GM23338 (cell line): ENCODE results near the gene RNF150. TPM values are rescaled to one million over a fixed set of nuclear protein-coding genes. Genes with fewer than 3 reads are reported as not detected.

Experiments
- ATAC-seq: fragments of 200-7000 bp; cut with Tn5 transposase; 3 replicates; pipeline ENCODE4 v1.9.1; 2020
- DNase-seq: peaks from one replicate; pipeline ENCODE4 v3.0.0-alpha.2; 2015; ENCODE audit warnings: low spot score
- H2AFZ ChIP-seq: fragments of 200-600 bp; sonication (generic); 2 replicates; pipeline ENCODE4 v1.8.0; 2016; ENCODE audit warnings: antibody characterized with exemption, mild to moderate bottlenecking, moderate library complexity
- H3F3A ChIP-seq: fragments of 200-600 bp; sonication (generic); replicated peaks from 2 replicates; pipeline ENCODE4 v1.8.0; 2017; ENCODE audit warnings: antibody characterized with exemption, mixed run types, low read depth
- H3K27ac ChIP-seq: fragments of 200-600 bp; sonication (generic); 2 replicates; pipeline ENCODE4 v1.6.1; 2016; ENCODE audit warnings: low read depth
- H3K27me3 ChIP-seq: fragments of 200-600 bp; sonication (generic); 2 replicates; pipeline ENCODE4 v1.8.0; 2016; ENCODE audit warnings: mild to moderate bottlenecking, mixed run types, moderate library complexity; ENCODE audit not compliant: insufficient read depth
- H3K36me3 ChIP-seq: fragments of 200-600 bp; sonication (generic); 2 replicates; pipeline ENCODE4 v1.8.0; 2016; ENCODE audit warnings: mild to moderate bottlenecking; ENCODE audit not compliant: insufficient read depth
- H3K4me1 ChIP-seq: fragments of 200-600 bp; sonication (generic); 2 replicates; pipeline ENCODE4 v1.8.0; 2016; ENCODE audit warnings: mild to moderate bottlenecking, moderate library complexity; ENCODE audit not compliant: insufficient read depth
- H3K4me2 ChIP-seq: fragments of 200-600 bp; sonication (generic); 2 replicates; pipeline ENCODE4 v1.7.1; 2017; ENCODE audit warnings: mixed run types
- H3K4me3 ChIP-seq: fragments of 200-600 bp; sonication (generic); 2 replicates; pipeline ENCODE4 v1.6.1; 2016; ENCODE audit warnings: mixed run types
- H3K79me2 ChIP-seq: fragments of 200-600 bp; sonication (generic); replicated peaks from 2 replicates; pipeline ENCODE4 v1.8.0; 2017; ENCODE audit warnings: mild to moderate bottlenecking; ENCODE audit not compliant: insufficient read depth
- H3K9me2 ChIP-seq: fragments of 200-600 bp; sonication (generic); 2 replicates; pipeline ENCODE4 v1.8.0; 2017; ENCODE audit not compliant: insufficient read depth
- H4K20me1 ChIP-seq: fragments of 200-600 bp; sonication (generic); replicated peaks from 2 replicates; pipeline ENCODE4 v1.8.0; 2017; ENCODE audit warnings: mild to moderate bottlenecking; ENCODE audit not compliant: insufficient read depth
- H3K27ac Mint-ChIP-seq: 2 replicates; pipeline ENCODE4 v1.8.0; 2020; ENCODE audit warnings: inconsistent platforms, mild to moderate bottlenecking, moderate library complexity, mixed read lengths
- H3K27me3 Mint-ChIP-seq: 3 replicates; pipeline ENCODE4 v1.8.0; 2022; ENCODE audit warnings: low read depth, mild to moderate bottlenecking, moderate library complexity, mixed read lengths, inconsistent platforms; ENCODE audit not compliant: insufficient read depth, poor library complexity
- H3K36me3 Mint-ChIP-seq: 3 replicates; pipeline ENCODE4 v1.8.0; 2021; ENCODE audit warnings: low read depth, mild to moderate bottlenecking, inconsistent platforms, moderate library complexity, mixed read lengths
- H3K4me1 Mint-ChIP-seq: 3 replicates; pipeline ENCODE4 v1.8.0; 2020; ENCODE audit warnings: mild to moderate bottlenecking, inconsistent platforms, mixed read lengths
- H3K4me3 Mint-ChIP-seq: 3 replicates; pipeline ENCODE4 v1.8.0; 2021; ENCODE audit warnings: moderate library complexity, mild to moderate bottlenecking, inconsistent platforms, mixed read lengths
- H3K9me3 Mint-ChIP-seq: 3 replicates; pipeline ENCODE4 v1.8.0; 2020; ENCODE audit warnings: moderate library complexity, mild to moderate bottlenecking, inconsistent platforms, mixed read lengths
- EZH2 ChIP-seq: fragments of 200-600 bp; sonication (generic); IDR thresholded peaks from one replicate; pipeline ENCODE4 v1.8.0; 2017; ENCODE audit warnings: antibody characterized with exemption, mild to moderate bottlenecking, low read depth; ENCODE audit not compliant: unreplicated experiment
- EZH2phosphoT487 ChIP-seq: fragments of 200-600 bp; sonication (generic); IDR thresholded peaks from one replicate; pipeline ENCODE4 v1.8.1; 2018; ENCODE audit warnings: antibody characterized with exemption; ENCODE audit not compliant: unreplicated experiment
- JUNB ChIP-seq: IDR thresholded peaks from one replicate; pipeline ENCODE4 v1.6.1; 2016; ENCODE audit warnings: antibody characterized with exemption; ENCODE audit not compliant: unreplicated experiment
- NANOG ChIP-seq: IDR thresholded peaks from 2 replicates; pipeline ENCODE4 v1.6.1; 2016; ENCODE audit warnings: antibody characterized with exemption, borderline replicate concordance
- POLR2AphosphoS5 ChIP-seq: IDR thresholded peaks from 2 replicates; pipeline ENCODE4 v1.6.1; 2016; ENCODE audit warnings: antibody characterized with exemption, low read depth
- ZNF114 ChIP-seq: fragments of 250-450 bp; sonication (Bioruptor Pico); IDR thresholded peaks from 2 replicates; pipeline ENCODE4 v1.5.0; 2020; ENCODE audit warnings: mild to moderate bottlenecking, moderate library complexity
- ZNF331 ChIP-seq: fragments of 250-450 bp; sonication (Bioruptor Pico); IDR thresholded peaks from 2 replicates; pipeline ENCODE4 v1.5.0; 2020; ENCODE audit warnings: low read depth, mild to moderate bottlenecking, moderate library complexity
- polyA plus RNA-seq: library from polyadenylated mRNA; unstranded; fragments of >200 nt; fragmentation: Nextera tagmentation; extraction: Ambion mirVana; gene quantifications from 2 replicates; pipeline ENCODE4 v1.2.1, GENCODE V29; 2016
- total RNA-seq: library from RNA; depleted of rRNA; stranded (reverse); fragments of >200 nt; shearing (Covaris generic); gene quantifications from 2 replicates; pipeline ENCODE4 v1.2.3, GENCODE V29; 2014
- TF ChIP-seq, protein P1 (sequence below): IDR thresholded peaks from one replicate; pipeline ENCODE4 v1.6.1; 2018; ENCODE audit warnings: antibody characterized with exemption; ENCODE audit not compliant: unreplicated experiment
- TF ChIP-seq, protein P2 (sequence below), 2 experiments: fragments of 200-600 bp in 1 of 2; sonication (generic) in 1 of 2; conservative IDR thresholded peaks; 2 replicates each; pipeline versions ENCODE4 v1.5.1 to v1.6.1; 2016 to 2017; ENCODE audit warnings: antibody characterized with exemption in 2 of 2, low read depth in 2 of 2, mild to moderate bottlenecking in 2 of 2, moderate library complexity in 1 of 2
- TF ChIP-seq, protein P3 (sequence below): IDR thresholded peaks from 2 replicates; pipeline ENCODE4 v1.6.1; 2016; ENCODE audit warnings: antibody characterized with exemption

RNF150 gene
- total and polyA plus RNA-seq, 2 experiments from 2014 or later, result 1.3 to 6.1 TPM

DNA sequence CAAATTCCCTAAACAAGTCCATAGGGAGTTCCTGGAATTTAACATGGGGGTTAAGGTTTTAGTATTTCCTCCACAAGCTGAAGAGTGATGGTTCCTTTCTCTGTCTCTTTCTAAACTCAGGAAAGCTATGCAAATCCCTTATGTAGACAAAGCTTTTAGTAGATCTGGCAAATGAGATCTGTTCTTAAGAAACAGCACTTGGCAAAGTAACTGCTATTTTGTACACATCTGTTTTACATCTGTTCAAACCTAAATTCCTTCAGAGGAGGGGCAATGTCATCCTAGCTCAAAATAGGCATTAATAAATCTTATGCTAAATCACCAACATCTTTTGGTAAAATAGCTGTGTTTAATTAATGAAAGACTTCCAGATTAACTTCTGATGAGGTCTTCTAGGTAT lies 239.3 kb downstream of the RNF150 start (continued):
- TF ChIP-seq, protein P1, sequence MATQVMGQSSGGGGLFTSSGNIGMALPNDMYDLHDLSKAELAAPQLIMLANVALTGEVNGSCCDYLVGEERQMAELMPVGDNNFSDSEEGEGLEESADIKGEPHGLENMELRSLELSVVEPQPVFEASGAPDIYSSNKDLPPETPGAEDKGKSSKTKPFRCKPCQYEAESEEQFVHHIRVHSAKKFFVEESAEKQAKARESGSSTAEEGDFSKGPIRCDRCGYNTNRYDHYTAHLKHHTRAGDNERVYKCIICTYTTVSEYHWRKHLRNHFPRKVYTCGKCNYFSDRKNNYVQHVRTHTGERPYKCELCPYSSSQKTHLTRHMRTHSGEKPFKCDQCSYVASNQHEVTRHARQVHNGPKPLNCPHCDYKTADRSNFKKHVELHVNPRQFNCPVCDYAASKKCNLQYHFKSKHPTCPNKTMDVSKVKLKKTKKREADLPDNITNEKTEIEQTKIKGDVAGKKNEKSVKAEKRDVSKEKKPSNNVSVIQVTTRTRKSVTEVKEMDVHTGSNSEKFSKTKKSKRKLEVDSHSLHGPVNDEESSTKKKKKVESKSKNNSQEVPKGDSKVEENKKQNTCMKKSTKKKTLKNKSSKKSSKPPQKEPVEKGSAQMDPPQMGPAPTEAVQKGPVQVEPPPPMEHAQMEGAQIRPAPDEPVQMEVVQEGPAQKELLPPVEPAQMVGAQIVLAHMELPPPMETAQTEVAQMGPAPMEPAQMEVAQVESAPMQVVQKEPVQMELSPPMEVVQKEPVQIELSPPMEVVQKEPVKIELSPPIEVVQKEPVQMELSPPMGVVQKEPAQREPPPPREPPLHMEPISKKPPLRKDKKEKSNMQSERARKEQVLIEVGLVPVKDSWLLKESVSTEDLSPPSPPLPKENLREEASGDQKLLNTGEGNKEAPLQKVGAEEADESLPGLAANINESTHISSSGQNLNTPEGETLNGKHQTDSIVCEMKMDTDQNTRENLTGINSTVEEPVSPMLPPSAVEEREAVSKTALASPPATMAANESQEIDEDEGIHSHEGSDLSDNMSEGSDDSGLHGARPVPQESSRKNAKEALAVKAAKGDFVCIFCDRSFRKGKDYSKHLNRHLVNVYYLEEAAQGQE, result no peak
- TF ChIP-seq, protein P2, sequence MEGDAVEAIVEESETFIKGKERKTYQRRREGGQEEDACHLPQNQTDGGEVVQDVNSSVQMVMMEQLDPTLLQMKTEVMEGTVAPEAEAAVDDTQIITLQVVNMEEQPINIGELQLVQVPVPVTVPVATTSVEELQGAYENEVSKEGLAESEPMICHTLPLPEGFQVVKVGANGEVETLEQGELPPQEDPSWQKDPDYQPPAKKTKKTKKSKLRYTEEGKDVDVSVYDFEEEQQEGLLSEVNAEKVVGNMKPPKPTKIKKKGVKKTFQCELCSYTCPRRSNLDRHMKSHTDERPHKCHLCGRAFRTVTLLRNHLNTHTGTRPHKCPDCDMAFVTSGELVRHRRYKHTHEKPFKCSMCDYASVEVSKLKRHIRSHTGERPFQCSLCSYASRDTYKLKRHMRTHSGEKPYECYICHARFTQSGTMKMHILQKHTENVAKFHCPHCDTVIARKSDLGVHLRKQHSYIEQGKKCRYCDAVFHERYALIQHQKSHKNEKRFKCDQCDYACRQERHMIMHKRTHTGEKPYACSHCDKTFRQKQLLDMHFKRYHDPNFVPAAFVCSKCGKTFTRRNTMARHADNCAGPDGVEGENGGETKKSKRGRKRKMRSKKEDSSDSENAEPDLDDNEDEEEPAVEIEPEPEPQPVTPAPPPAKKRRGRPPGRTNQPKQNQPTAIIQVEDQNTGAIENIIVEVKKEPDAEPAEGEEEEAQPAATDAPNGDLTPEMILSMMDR (conservative IDR thresholded peaks at IDR 0.05; ENCODE audit: low read depth in 2 of 2), result no peak
- TF ChIP-seq POLR2AphosphoS5 (no peak), JUNB (no peak), ZNF114 (CRISPR knock-in tag) (no peak), EZH2phosphoT487 (no peak), ZNF331 (CRISPR knock-in tag) (no peak), EZH2 (no peak)
- TF ChIP-seq, protein P3, sequence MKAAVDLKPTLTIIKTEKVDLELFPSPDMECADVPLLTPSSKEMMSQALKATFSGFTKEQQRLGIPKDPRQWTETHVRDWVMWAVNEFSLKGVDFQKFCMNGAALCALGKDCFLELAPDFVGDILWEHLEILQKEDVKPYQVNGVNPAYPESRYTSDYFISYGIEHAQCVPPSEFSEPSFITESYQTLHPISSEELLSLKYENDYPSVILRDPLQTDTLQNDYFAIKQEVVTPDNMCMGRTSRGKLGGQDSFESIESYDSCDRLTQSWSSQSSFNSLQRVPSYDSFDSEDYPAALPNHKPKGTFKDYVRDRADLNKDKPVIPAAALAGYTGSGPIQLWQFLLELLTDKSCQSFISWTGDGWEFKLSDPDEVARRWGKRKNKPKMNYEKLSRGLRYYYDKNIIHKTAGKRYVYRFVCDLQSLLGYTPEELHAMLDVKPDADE, result no peak

DNA sequence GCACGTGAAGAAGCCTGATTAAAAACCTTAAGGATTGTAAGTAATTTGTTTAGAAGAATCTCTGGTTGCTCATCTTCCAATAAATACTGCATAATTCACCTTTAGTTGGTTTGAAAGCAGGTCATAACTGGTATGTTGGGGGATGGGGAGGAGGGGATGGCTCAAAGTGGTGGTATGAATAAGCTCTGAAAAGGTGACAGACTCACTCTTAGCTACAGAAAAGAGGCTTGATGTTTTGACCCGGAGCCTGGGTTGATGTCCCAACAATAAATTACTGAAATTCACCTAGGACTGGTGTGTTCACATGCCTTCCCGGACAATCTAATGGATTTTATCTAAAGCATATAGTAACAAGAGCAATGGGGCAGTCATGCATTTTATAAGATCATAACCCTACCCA lies 245.2 kb downstream of the RNF150 start:
- 0 out of 2 replicates have a peak, but pooled peaks cover 4% of the 10 kb centered on the region for H3K4me1 ChIP-seq
- Mint-ChIP-seq H3K27me3 (peaks cover 3% of the 10 kb centered on the region), H3K4me1 (peaks cover 8% of the 10 kb centered on the region; the same call in 2 of the 3 replicates), H3K9me3 (peaks cover 4% of the 10 kb centered on the region; the same call in 2 of the 3 replicates), H3K27ac (no peak overlapping the region), H3K36me3 (no peaks in the 10 kb centered on the region), H3K4me3 (no peak overlapping the region)
- no peaks in the 10 kb centered on the region for H3F3A ChIP-seq
- no peaks in the 10 kb centered on the region for H3K36me3 ChIP-seq
- ATAC-seq (no peak), DNase-seq (no peak)
- H4K20me1 ChIP-seq, result no peaks in the 10 kb centered on the region
- no peaks in the 10 kb centered on the region for H3K27me3 ChIP-seq
- H3K4me2 ChIP-seq, result no peak overlapping the region
- H2AFZ ChIP-seq, result no peak overlapping the region
- H3K9me2 ChIP-seq, result 0 out of 2 replicates have a peak, but pooled peaks cover 2% of the 10 kb centered on the region
- no peak overlapping the region for H3K27ac ChIP-seq
- H3K4me3 ChIP-seq, result no peak overlapping the region
- no peaks in the 10 kb centered on the region for H3K79me2 ChIP-seq
- TF ChIP-seq, protein P1, result no peak
- TF ChIP-seq NANOG, result no peak
